UCSD-AML1 (cell line): ENCODE data around the gene CSGALNACT2.

Experiments used
- DNase-seq: peaks from one replicate; lab custom pipeline; 2025; ENCODE audit not compliant: unreplicated experiment; lab: John Stamatoyannopoulos, UW

The CSGALNACT2 gene

GRCh38 chr10:43124574-43125273, 13.5 kb upstream of the CSGALNACT2 start:
- no peak for DNase-seq

DNA sequence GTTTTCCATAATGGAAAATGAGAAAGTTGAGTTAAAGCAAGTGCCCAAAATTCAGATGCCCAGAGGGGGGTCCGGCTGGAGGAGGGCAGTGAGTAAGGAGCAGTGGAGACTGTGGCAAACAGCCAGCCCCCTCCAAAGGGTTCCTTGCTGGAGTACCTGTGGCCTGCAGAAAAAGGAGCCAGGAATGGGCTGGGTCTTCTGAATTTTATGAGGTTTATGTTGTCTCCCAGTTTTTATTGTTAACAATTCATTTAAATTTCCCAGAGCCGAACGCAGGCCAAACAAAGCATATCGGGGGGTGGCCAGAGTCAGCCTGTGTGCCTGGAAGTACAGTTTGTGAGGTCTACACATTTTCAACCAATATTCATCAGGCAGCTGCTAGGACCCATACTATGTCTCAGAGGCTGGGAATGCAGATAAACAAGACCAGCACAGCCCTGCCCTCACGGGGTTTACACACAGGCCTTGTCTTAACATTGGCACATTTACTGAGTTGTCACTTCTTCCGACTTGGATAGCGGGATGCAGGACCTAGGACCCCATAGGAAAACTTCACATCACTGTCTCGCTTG, 12.9 kb upstream of the CSGALNACT2 start:
- DNase-seq, result no peak

GRCh38 chr10:43125881-43126731, 12.1 kb upstream of the CSGALNACT2 start:
- DNase-seq, result no peak

- DNase-seq, result no peak
These were observed 11.4 kb upstream of the CSGALNACT2 start for GRCh38 chr10:43126759-43127424.

GRCh38 chr10:43127442-43127841, 10.8 kb upstream of the CSGALNACT2 start:
- no peak for DNase-seq

- no peak for DNase-seq
These were observed 9.9 kb upstream of the CSGALNACT2 start for GRCh38 chr10:43128331-43128730.

- DNase-seq, result peak; percentile 44
These were observed 9.1 kb upstream of the CSGALNACT2 start for GRCh38 chr10:43128958-43129706.

- DNase-seq, result no peak
These were observed 7.5 kb upstream of the CSGALNACT2 start for GRCh38 chr10:43130770-43131171.

- DNase-seq, result no peak
These were observed 7.0 kb upstream of the CSGALNACT2 start for GRCh38 chr10:43131256-43131655.

DNA sequence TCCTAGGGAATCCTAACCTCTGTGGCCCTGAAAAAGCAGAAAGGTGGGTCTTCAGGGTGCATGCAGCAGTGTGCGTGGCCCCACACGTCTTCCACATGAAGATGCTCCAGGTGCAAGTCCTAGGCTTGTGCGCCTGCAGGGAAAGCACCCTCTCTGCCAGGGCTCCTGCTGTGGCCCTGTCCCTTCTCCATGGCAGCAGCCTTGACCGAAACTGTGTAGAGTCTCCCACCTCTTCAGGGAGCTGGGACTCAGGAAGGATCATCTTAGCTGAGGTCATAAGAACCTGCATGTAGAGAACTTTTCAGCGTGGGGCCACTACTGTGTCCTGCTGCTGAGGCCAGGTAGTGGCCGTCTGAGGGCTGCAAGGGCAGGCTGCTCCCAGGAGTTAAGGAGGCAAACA, 6.3 kb upstream of the CSGALNACT2 start:
- DNase-seq, result no peak

- no peak for DNase-seq
These were observed 5.1 kb upstream of the CSGALNACT2 start for GRCh38 chr10:43132867-43133787.

DNA sequence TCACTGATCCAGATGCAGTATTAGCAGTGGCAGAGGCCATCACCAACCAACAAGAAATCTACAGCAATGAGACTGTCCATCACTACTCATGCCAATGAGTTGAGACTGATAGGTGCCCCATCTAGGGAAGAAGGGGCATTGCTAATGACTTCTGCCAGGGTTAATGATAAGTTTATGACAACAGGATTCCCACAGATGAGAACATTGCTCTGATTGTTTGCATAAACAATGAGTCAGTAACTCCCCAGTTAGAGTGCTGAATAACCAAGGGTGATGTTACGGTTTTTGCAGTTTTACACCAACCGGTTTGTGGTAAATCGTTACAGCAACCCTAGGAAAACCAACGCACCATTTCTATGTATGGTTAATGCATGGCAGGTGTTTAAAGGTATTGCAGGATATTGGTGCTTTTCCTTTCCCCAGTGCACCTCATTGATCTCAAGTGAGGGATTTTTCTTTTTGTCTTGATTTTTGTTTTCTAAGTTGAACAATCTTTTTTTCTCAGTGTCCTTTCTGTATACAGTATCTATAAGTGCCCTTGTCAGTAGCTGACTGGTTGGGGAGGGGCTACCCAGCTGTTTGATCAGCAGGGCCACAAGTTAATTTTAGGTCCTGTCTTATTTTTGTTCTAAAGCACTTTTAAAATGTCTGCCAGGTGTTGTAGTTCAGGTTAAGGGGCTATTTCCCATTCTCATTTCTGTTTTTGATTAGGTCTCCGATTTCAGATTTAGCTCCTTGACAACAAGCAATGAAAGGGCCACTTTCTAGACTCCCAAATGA, 3.9 kb upstream of the CSGALNACT2 start:
- no peak for DNase-seq

DNA sequence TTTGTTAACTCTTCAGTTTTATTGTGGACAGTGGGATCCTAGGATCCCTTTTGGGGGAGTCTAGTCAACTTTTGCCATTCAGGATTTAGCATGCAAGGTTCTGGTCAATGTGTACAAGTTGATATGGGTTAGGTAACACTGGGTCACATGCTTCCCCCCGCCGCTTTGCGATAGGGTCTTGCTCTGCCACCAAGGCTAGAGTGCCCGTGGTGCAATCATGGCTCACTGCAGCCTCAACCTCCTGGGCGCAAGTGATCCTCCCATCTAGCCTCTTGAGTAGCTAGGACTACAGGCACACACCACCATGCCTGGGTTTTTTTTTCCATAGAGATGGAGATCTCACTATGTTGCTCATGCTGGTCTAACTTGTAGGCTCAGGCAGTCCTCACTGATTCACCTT, 3.2 kb upstream of the CSGALNACT2 start:
- DNase-seq, result no peak

- no peak for DNase-seq
These were observed 2.6 kb upstream of the CSGALNACT2 start for GRCh38 chr10:43135656-43136055.

- DNase-seq, result no peak
These were observed 1.8 kb upstream of the CSGALNACT2 start for GRCh38 chr10:43136432-43136831.

GRCh38 chr10:43136995-43137716, 1.1 kb upstream of the CSGALNACT2 start:
- no peak for DNase-seq

GRCh38 chr10:43137717-43138020, 576 bp upstream of the CSGALNACT2 start:
- DNase-seq, result peak; percentile 67

DNA sequence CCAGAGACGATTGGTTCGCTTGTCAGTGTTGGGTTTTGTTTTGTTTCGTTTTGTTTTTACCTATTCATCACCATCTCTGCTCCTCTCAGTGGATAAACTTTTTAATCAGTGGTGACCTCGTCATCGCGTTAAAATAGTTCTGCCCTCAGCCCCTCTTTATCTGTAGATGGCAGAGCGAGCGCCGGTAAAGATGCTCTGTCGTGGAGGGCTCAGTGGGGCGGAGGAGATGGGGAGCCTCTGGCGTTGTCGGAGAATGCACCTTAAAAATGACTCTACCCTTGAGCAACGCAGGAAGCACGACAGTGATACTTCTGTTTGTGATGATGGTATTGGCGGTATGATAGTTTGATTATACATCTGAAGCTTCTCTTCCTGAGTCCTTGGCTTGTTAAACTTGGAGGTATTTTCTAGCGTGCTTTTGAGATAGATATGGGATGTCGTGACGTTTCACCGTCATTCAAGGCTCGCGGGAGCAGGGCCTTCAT, 554 bp downstream of the CSGALNACT2 start:
- no peak for DNase-seq
